Activated B cell treated with CpG ODN at 0.5 μM for 24 hours (primary cell): Measurements from ENCODE around the gene SOD3. TPM values are rescaled to one million over a fixed set of nuclear protein-coding genes. Genes with fewer than 3 reads are reported as not detected.

Source experiments
- ATAC-seq: fragments of 200-7000 bp; cut with Tn5 transposase; one replicate; pipeline ENCODE4 v1.10.0; 2021; ENCODE audit warnings: low read depth, mild to moderate bottlenecking, moderate library complexity
- CTCF ChIA-PET: fragments of 350-600 bp; sonication (Branson Sonifier 250); formaldehyde crosslinking; loops from one replicate; lab custom pipeline; 2021; ENCODE audit warnings: antibody characterized with exemption; lab: Charles Lee
- POLR2A ChIA-PET: fragments of 350-600 bp; sonication (Branson Sonifier 250); formaldehyde crosslinking; loops from one replicate; lab custom pipeline; 2021; ENCODE audit warnings: antibody characterized with exemption; lab: Charles Lee
- DNase-seq: peaks from one replicate; pipeline ENCODE4 v3.0.0; 2022
- H3K27ac Mint-ChIP-seq: one replicate; pipeline ENCODE4 v1.8.0; 2020; ENCODE audit warnings: mixed read lengths
- H3K27me3 Mint-ChIP-seq: one replicate; pipeline ENCODE4 v1.8.0; 2021; ENCODE audit warnings: mixed read lengths
- H3K36me3 Mint-ChIP-seq: one replicate; pipeline ENCODE4 v1.8.0; 2021; ENCODE audit warnings: low read depth, mixed read lengths
- H3K4me1 Mint-ChIP-seq: one replicate; pipeline ENCODE4 v1.8.0; 2021; ENCODE audit warnings: mixed read lengths
- H3K4me3 Mint-ChIP-seq: one replicate; pipeline ENCODE4 v1.8.0; 2020; ENCODE audit warnings: mild to moderate bottlenecking, mixed read lengths
- H3K9me3 Mint-ChIP-seq: one replicate; pipeline ENCODE4 v1.8.0; 2020; ENCODE audit warnings: mixed read lengths
- intact Hi-C: fragments of 100-400 bp; cut with micrococcal nuclease; formaldehyde crosslinking; loops from one replicate; pipeline ENCODE4 v1.15.1; 2024
- total RNA-seq: library from RNA; stranded (reverse); gene quantifications from 2 replicates; pipeline ENCODE4 v1.2.3, GENCODE V29; 2022
- TF ChIP-seq, protein P1 (sequence below): fragments of 200-600 bp; IDR thresholded peaks from one replicate; pipeline ENCODE4 v1.8.0; 2022; ENCODE audit warnings: antibody characterized with exemption, mild to moderate bottlenecking

Gene SOD3
- total RNA-seq, 1 donor from 2014 or later, result not detected

DNA sequence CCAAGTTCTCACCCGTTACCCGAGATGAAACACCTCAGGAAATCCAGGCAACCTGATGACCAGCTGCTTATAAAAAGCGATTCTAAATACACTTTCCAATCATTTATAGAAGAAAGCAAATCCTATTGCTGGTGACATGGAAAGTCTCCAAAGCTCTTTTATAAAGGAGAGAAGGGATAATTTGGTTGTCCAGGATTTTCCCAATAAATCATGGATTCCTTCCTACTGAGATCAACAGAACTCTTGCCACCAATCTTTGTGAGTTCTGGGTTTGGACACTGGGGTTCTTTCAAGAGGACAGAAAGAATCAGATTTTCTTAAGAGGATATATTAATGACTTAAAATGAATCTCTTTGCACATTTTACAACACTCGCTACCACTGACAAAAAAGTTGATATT lies 24.7 kb upstream of the SOD3 start:
- CTCF ChIA-PET, result no interaction called here
- Mint-ChIP-seq H3K27me3 (no peaks in the 10 kb centered on the region), H3K9me3 (no peaks in the 10 kb centered on the region), H3K36me3 (no peaks in the 10 kb centered on the region), H3K27ac (no peak overlapping the region), H3K4me1 (no peaks in the 10 kb centered on the region), H3K4me3 (no peak overlapping the region)
- POLR2A ChIA-PET, result no interaction called here
- TF ChIP-seq, protein P1, sequence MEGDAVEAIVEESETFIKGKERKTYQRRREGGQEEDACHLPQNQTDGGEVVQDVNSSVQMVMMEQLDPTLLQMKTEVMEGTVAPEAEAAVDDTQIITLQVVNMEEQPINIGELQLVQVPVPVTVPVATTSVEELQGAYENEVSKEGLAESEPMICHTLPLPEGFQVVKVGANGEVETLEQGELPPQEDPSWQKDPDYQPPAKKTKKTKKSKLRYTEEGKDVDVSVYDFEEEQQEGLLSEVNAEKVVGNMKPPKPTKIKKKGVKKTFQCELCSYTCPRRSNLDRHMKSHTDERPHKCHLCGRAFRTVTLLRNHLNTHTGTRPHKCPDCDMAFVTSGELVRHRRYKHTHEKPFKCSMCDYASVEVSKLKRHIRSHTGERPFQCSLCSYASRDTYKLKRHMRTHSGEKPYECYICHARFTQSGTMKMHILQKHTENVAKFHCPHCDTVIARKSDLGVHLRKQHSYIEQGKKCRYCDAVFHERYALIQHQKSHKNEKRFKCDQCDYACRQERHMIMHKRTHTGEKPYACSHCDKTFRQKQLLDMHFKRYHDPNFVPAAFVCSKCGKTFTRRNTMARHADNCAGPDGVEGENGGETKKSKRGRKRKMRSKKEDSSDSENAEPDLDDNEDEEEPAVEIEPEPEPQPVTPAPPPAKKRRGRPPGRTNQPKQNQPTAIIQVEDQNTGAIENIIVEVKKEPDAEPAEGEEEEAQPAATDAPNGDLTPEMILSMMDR, result no peak
- no peak for DNase-seq
- no peak for ATAC-seq
- intact Hi-C loops, result no loop called here

DNA sequence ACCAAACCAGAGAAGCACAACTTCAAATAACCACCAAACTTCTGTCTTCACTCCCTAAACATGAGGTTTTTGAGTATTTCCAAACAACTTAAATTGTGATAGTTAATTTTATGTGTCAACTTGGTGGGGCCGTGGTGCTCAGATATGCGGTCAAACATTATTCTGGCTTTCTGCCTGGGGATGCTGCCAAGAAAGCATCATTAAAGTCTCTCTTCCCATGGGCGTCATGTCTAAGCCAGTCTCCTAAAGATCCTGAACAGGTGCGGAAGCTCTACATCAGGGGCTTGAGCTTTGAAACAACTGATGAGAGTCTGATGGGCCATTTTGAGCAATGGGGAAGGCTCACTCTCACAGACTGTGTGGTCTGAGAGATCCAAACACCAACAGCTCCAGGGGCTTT lies 24.1 kb upstream of the SOD3 start:
- Mint-ChIP-seq H3K36me3 (no peaks in the 10 kb centered on the region), H3K27ac (no peak overlapping the region), H3K27me3 (no peaks in the 10 kb centered on the region), H3K9me3 (no peaks in the 10 kb centered on the region), H3K4me1 (no peaks in the 10 kb centered on the region), H3K4me3 (no peak overlapping the region)
- POLR2A ChIA-PET, result no interaction called here
- ATAC-seq, result no peak
- intact Hi-C loops, result no loop called here
- DNase-seq, result no peak
- CTCF ChIA-PET, result no interaction called here
- TF ChIP-seq, protein P1, result no peak

DNA sequence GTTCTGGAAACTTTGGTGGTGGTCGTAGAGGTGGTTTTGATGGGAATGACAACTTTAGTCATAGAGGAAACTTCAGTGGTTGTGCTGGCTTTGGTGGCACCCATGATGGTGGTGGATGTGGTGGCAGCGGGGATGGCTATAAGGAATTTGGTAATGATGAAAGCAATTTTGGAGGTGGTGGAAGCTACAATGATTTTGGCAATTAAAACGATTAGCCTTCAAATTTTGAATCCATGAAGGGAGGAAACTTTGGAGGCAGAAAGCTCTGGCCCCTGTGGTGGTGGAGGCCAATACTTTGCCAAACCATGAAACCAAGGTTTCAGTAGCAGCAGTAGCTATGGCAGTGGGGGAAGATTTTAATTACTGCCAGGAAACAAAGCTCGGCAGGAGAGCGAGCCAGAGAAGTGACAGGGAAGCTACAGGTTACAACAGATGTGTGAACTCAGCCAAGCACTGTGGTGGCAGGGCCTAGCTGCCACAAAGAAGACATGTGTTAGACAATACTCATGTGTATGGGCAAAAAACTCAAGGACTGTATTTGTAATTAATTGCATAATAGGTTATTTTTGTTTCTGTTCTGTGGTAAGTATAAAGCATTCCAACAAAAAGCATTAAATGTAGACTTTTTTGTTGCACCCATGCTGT lies 23.2 kb upstream of the SOD3 start:
- TF ChIP-seq, protein P1, result no peak
- no peak overlapping the region for H3K27ac Mint-ChIP-seq
- no peaks in the 10 kb centered on the region for H3K4me1 Mint-ChIP-seq
- no peaks in the 10 kb centered on the region for H3K9me3 Mint-ChIP-seq
- no peaks in the 10 kb centered on the region for H3K27me3 Mint-ChIP-seq
- ChIA-PET POLR2A (no interaction called here), CTCF (no interaction called here)
- no peak overlapping the region for H3K4me3 Mint-ChIP-seq
- intact Hi-C loops, result no loop called here
- DNase-seq, result no peak
- ATAC-seq, result no peak
- no peaks in the 10 kb centered on the region for H3K36me3 Mint-ChIP-seq

DNA sequence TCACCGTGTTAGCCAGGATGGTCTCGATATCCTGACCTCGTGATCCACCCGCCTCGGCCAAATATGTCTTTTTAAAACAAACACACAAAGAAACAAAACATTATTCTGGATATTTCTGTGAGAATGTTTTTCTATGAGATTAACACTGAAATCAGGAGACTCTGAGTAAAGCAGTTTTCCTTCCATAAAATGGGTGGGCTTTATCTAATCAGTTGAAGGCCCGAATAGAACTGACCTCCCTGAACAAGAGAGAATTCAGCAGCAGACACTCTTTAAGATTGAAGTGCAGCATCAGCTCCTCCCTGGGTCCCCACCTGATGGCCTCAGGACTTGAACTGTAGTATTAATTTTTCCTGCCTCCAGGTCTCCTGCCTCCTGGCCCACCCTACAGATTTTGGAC lies 22.4 kb upstream of the SOD3 start:
- Mint-ChIP-seq H3K27me3 (no peaks in the 10 kb centered on the region), H3K36me3 (no peaks in the 10 kb centered on the region), H3K4me1 (no peaks in the 10 kb centered on the region), H3K27ac (no peak overlapping the region), H3K9me3 (no peaks in the 10 kb centered on the region), H3K4me3 (no peak overlapping the region)
- no peak for ATAC-seq
- CTCF ChIA-PET, result no interaction called here
- intact Hi-C loops, result no loop called here
- no peak for DNase-seq
- TF ChIP-seq, protein P1, result no peak
- POLR2A ChIA-PET, result no interaction called here

DNA sequence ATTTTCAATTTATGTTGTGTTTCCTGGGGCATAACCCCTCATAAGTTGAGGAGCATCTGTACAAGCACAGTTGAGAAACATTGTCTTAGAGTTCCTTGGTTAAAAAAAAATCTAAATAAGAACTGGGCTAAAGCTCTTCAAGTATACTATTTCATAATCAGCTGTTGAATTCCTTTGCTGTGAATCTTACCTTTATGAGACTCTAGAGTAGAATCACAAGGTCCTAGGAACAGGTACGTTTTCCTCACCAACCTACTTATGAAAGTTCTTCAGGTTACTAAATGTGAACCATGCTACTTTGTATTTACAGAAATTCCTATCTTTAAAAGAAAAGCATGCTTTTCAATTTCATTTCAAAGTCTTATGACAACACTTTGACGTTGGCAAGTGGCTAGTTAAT lies 20.9 kb upstream of the SOD3 start:
- no peaks in the 10 kb centered on the region for H3K36me3 Mint-ChIP-seq
- H3K4me1 Mint-ChIP-seq, result no peaks in the 10 kb centered on the region
- no peaks in the 10 kb centered on the region for H3K9me3 Mint-ChIP-seq
- ATAC-seq (no peak), DNase-seq (no peak)
- TF ChIP-seq, protein P1, result no peak
- no peak overlapping the region for H3K27ac Mint-ChIP-seq
- CTCF ChIA-PET, result no interaction called here
- H3K27me3 Mint-ChIP-seq, result no peaks in the 10 kb centered on the region
- H3K4me3 Mint-ChIP-seq, result no peak overlapping the region
- POLR2A ChIA-PET, result no interaction called here
- intact Hi-C loops, result no loop called here
